Measurements from ENCODE around the gene ASTN2.

The ASTN2 gene

GRCh38 chr9:116580853-116581252 is 834.0 kb downstream of the ASTN2 start:
- DNase-seq (ENCODE audit: low read depth): no peak
- no peak for TF ChIP-seq CTCF (IDR thresholded peaks at IDR 0.05; ENCODE audit: low read depth, low read length, missing control alignments)
- H3K4me3 ChIP-seq (ENCODE audit: low read depth, low read length): no peak overlapping the region

DNA sequence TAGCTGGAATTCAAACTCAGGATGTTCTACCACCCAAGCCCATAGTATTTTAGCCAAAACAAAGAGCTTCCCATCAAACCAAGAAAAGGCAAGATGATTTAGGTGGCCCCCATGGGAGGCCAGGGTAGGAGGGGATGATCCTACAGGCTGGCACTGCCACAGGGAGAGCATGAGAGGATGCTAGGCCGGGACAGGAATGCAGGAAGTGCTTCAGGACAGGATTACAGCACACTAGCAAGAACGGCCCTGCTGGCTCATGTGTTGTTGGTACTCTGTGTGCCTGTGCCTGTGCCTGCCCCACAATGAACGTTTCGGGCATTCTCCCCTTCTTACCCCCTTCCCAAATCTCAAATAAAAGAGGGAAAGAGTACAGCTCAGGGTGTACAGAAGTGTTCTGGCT is 838.5 kb downstream of the ASTN2 start:
- no peak for TF ChIP-seq CTCF (IDR thresholded peaks at IDR 0.05; ENCODE audit: low read depth, low read length, missing control alignments)
- no peak for DNase-seq (ENCODE audit: low read depth)

DNA sequence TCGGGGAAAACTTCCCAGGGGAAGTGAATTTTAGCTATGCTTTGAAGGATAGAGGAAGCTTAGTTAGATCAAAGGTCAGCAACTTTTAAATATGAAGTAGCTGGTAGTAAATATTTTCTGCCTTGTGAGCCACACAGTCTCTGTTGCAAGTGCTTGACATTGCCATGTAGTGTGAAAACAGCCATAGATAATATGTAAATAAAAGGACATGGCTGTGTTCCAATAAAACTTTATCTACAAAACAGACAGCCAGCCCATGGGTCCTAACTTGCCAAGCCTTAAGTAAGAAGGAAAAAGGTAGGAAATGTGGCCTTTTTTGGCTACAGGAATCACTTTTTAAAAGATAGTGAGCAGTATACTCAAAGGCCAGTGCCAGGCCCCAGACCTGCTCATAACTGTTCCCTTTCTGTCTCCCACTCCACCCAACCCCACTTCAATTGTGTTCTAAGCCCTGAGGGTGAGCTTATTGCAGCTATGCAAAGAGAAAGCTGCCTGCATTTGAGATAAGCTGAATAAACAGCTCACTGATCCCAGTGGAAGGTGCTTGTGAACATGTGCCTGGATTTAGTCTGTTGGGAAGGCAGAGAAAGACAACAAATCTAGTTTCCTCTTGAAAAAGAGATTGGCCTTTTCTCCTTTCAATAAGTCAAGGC is 840.7 kb downstream of the ASTN2 start:
- no peak overlapping the region for H3K4me3 ChIP-seq (ENCODE audit: low read depth, low read length)
- no peak for DNase-seq (ENCODE audit: low read depth)
- TF ChIP-seq CTCF (IDR thresholded peaks at IDR 0.05; ENCODE audit: low read depth, low read length, missing control alignments): no peak

More for the DNA sequence above, 838.5 kb downstream of the ASTN2 start:
- H3K4me3 ChIP-seq (ENCODE audit: low read depth, low read length): no peak overlapping the region

- H3K4me3 ChIP-seq (ENCODE audit: low read depth, low read length): no peak overlapping the region
- peak; percentile 93 for TF ChIP-seq CTCF (IDR thresholded peaks at IDR 0.05; ENCODE audit: low read depth, low read length, missing control alignments)
- peak; percentile 3 for DNase-seq (ENCODE audit: low read depth)
Observed at GRCh38 chr9:116572095-116572748, 842.6 kb downstream of the ASTN2 start.

- no peak overlapping the region for H3K4me3 ChIP-seq (ENCODE audit: low read depth, low read length)
- DNase-seq (ENCODE audit: low read depth): no peak
- no peak for TF ChIP-seq CTCF (IDR thresholded peaks at IDR 0.05; ENCODE audit: low read depth, low read length, missing control alignments)
Observed at GRCh38 chr9:116569111-116569510, 845.7 kb downstream of the ASTN2 start.

DNA sequence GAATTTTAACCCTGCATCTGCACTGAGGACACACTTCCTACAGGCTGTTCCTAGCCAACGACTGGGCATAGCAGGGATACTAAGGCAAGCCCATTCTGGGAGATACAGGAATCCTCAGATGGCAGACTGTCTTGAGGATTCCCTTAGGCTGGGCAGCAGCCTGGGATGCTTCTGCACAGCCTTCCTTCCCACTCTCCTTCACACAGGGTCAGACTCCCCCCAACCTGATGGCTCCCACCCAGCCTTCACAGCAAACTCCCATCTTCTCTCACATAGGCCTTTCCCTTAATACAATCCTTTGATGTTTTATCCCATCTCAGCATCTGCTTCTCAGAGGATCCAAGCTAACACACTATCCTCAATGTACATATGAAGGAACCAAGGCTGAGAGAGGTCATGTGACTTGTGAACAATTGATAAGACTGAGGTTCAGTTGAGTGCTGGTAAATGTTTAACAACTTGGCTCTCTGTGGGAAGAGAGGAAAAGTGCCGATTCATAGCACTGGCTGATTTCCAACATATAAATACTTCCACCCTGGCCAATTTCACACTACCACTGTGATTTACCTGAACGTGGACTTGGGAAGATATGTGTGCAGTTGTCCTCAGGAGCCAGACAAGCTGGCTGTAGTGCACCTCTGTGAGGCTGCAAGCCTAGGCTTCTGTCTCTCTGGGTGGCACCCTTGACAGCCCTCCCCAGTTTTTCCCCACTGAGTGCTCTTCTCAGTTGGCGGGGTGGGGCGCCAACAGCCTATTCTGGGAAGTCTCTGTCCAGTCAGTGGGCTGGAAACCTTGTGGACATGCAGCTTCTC is 848.0 kb downstream of the ASTN2 start:
- no peak for TF ChIP-seq CTCF (IDR thresholded peaks at IDR 0.05; ENCODE audit: low read depth, low read length, missing control alignments)
- H3K4me3 ChIP-seq (ENCODE audit: low read depth, low read length): no peak overlapping the region
- DNase-seq (ENCODE audit: low read depth): no peak

All from GM12864 (cell line).